GM12873 (cell line): ENCODE results near the gene PTRH2.

Experiments used
- TF ChIP-seq, protein P1 (sequence below): IDR thresholded peaks from 2 replicates; pipeline ENCODE4 v1.5.1; 2012; ENCODE audit warnings: low read depth, mild to moderate bottlenecking, moderate library complexity, low read length, control low read depth; ENCODE audit not compliant: insufficient read depth; ENCODE audit errors: missing control alignments

Gene PTRH2

DNA sequence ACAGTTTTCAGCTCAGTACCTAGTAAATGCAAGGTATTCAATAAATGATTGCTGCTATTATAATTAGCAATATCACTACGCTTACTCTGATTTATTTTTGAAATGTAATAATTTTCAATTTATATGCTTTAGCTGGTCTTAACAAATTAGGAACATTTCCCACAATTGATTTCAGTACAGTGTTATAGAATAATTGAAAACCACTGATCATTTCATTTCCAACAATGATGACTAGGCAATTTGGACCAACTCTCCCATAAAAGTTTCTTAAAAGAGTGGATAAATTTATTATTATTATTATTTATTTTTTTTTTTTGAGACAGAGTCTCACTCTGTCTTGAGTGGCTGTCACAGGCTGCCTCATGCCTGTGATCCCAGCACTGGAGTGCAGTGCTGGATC lies 41.4 kb upstream of the PTRH2 start:
- TF ChIP-seq, protein P1, sequence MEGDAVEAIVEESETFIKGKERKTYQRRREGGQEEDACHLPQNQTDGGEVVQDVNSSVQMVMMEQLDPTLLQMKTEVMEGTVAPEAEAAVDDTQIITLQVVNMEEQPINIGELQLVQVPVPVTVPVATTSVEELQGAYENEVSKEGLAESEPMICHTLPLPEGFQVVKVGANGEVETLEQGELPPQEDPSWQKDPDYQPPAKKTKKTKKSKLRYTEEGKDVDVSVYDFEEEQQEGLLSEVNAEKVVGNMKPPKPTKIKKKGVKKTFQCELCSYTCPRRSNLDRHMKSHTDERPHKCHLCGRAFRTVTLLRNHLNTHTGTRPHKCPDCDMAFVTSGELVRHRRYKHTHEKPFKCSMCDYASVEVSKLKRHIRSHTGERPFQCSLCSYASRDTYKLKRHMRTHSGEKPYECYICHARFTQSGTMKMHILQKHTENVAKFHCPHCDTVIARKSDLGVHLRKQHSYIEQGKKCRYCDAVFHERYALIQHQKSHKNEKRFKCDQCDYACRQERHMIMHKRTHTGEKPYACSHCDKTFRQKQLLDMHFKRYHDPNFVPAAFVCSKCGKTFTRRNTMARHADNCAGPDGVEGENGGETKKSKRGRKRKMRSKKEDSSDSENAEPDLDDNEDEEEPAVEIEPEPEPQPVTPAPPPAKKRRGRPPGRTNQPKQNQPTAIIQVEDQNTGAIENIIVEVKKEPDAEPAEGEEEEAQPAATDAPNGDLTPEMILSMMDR = no peak

DNA sequence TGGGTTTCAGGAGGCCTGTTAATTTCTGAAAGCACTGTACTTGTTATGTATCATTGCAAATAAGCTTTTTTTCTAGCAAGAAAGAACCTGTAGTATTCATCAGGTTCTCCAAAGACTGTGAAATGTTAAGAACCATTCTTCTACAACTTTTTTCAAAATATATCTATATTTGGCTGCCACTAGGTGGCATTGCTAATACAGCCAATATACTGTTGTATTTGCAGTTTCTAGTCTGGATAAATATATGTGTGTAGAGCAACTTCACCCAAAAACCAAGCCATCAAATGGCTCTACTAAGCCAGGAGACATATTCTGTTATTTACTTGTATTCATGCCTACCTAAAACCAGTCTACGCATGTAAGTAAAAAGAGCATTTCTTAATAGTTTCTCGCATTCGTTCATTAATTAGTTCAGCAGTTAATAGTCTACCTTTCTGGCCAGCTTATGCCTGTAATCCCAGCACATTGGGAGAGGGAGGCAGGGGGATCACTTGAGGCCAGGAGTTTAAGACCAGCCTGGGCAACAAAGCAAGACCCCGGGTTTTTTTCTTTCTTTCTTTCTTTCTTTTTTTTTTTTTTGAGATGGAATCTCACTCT lies 39.7 kb upstream of the PTRH2 start:
- TF ChIP-seq, protein P1 = peak; percentile 54

DNA sequence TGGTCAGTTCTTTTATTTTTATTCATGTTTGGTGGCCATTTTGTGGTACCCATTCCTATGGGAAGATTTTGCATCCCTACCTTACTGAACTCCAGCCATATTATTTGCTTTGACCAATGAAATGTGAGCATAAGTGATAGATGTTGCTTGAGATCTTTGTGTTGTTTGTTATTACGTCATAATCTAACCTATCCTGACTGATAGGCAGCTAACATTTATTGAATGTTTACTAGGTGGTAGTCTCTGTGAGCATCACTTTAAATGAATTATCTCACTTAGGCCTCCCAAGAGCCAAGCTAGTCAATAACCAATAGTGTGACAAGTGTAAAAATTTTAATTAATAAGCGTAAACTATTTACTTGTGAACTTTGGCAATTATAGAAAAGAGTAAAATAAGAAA lies 37.8 kb upstream of the PTRH2 start:
- TF ChIP-seq, protein P1 = no peak

DNA sequence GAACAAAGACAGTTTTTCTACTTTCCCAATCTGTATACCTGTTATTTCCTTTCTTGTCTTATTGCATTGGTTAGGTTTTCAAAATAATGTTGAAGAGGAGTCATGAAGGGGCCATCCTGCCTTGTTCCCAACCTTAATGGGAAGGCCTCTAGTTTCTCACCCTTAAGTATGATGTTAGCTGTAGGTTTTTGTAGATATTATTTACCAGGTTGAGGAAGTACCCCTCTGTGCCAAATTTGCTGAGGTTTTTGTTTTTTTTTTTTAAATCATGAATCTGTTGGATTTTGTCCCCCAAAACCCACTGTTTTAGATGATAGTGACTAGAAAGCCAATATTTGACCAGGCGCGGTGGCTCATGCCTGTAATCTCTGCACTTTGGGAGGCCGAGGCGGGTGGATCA lies 36.6 kb upstream of the PTRH2 start:
- TF ChIP-seq, protein P1 = no peak

DNA sequence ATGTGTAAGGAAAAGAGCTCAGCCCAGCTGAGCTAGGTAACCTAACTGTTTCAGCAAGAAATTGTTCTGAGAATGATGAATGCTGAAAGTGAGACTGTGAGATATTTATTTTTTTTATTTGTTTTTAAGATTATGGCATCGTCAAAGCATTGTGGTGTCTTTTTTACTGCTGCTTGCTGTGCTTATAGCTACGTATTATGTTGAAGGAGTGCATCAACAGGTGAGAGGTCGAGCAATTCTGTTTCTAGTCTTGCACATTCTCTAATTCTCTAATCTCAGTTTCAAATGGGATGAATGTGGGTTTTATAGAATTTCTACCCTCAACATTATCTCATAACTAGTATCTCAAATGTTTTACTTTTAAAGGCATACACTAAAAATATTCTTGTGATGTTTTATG lies 30.1 kb upstream of the PTRH2 start:
- TF ChIP-seq, protein P1 = no peak

DNA sequence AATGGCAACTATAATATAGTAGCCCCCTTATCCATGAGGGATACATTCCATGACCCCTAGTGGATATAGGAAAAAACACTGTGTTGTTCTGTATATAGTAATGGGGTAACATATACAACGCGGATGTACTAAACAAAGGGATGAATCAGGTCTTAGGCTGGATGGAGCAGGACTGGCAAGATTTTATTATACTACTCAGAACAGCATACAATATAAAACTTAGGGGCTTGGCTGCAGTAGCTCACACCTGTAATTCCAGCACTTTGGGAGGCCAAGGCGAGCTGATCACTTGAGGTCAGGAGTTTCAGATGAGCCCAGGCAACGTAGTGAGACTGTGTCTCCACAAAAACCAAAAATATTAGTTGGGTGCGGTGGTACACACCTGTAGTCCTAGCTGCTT lies 27.0 kb upstream of the PTRH2 start:
- TF ChIP-seq, protein P1 = no peak

DNA sequence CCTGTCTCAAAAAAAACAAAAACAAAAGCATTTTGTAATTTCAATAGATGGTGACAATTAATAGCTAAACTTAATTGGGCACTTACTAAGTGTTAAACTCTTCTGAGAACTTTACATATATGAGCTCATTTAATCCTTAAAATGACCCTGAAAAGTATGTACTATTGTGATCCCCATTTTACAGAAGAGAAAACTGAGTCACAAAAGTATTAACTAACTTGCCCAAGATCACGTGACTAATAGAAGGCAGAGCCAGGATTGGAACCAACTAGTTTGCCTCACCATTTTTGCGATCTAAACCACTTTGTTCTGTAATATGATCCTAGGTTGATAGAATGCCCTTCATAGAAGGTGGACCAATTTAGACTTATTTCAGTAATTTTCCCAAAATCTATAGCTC lies 26.5 kb upstream of the PTRH2 start:
- TF ChIP-seq, protein P1 = no peak
